OCI-LY7 (cell line): Measurements from ENCODE around the gene FAM120A.

ENCODE experiments used
- EZH2phosphoT487 ChIP-seq: fragments of 200-600 bp; sonication (generic); IDR thresholded peaks from 2 replicates; pipeline ENCODE4 v1.6.1; 2018; ENCODE audit warnings: low read depth, borderline replicate concordance, mild to moderate bottlenecking, mixed run types, antibody characterized with exemption, low read length, moderate library complexity, mixed read lengths
- TF ChIP-seq, protein P1 (sequence below): fragments of 200-600 bp; sonication (generic); conservative IDR thresholded peaks from 2 replicates; pipeline ENCODE4 v1.5.1; 2014; ENCODE audit warnings: mild to moderate bottlenecking, antibody characterized with exemption, low read length, moderate library complexity, mixed read lengths

DNA sequence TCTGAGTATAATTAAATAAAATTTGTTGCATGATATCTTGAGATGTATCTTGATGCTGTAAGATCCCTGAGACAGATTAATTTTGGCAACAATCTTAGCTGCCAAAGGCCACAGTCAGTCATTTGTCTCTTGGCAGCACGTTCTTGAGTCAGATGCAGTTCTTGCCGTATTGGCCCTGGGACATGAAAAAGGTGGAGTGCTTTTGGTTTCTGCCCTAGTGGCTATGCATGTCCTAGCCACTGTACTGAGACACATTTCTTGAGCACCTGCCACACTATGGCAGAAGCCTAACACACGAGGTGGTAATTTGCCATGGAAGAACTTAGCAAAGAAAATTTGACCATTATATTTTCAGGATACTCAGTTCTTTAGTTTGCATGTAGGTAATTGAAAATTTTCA is 79.9 kb downstream of the FAM120A start:
- TF ChIP-seq, protein P1, sequence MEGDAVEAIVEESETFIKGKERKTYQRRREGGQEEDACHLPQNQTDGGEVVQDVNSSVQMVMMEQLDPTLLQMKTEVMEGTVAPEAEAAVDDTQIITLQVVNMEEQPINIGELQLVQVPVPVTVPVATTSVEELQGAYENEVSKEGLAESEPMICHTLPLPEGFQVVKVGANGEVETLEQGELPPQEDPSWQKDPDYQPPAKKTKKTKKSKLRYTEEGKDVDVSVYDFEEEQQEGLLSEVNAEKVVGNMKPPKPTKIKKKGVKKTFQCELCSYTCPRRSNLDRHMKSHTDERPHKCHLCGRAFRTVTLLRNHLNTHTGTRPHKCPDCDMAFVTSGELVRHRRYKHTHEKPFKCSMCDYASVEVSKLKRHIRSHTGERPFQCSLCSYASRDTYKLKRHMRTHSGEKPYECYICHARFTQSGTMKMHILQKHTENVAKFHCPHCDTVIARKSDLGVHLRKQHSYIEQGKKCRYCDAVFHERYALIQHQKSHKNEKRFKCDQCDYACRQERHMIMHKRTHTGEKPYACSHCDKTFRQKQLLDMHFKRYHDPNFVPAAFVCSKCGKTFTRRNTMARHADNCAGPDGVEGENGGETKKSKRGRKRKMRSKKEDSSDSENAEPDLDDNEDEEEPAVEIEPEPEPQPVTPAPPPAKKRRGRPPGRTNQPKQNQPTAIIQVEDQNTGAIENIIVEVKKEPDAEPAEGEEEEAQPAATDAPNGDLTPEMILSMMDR = peak; percentile 23; the same call in 1 of the 2 replicates
- TF ChIP-seq EZH2phosphoT487 = no peak
